Fibroblast of lung (primary cell): ENCODE data around the gene IGSF23.

ENCODE experiments used
- EZH2 ChIP-seq: IDR thresholded peaks from 2 replicates; pipeline ENCODE4 v1.5.1; 2012; ENCODE audit warnings: low read length, control low read depth, mild to moderate bottlenecking; ENCODE audit errors: missing control alignments
- TF ChIP-seq, protein P1 (sequence below), 2 donors: IDR thresholded peaks in 1 of 2; conservative IDR thresholded peaks in 1 of 2; 1 replicate in 1 of 2; 2 replicates in 1 of 2; pipeline ENCODE4 v1.5.1; 2011 to 2012; ENCODE audit warnings: low read length in 2 of 2, control low read depth in 1 of 2, inconsistent platforms in 1 of 2, low read depth in 1 of 2, mild to moderate bottlenecking in 1 of 2

- TF ChIP-seq EZH2: no peak
- TF ChIP-seq, protein P1, sequence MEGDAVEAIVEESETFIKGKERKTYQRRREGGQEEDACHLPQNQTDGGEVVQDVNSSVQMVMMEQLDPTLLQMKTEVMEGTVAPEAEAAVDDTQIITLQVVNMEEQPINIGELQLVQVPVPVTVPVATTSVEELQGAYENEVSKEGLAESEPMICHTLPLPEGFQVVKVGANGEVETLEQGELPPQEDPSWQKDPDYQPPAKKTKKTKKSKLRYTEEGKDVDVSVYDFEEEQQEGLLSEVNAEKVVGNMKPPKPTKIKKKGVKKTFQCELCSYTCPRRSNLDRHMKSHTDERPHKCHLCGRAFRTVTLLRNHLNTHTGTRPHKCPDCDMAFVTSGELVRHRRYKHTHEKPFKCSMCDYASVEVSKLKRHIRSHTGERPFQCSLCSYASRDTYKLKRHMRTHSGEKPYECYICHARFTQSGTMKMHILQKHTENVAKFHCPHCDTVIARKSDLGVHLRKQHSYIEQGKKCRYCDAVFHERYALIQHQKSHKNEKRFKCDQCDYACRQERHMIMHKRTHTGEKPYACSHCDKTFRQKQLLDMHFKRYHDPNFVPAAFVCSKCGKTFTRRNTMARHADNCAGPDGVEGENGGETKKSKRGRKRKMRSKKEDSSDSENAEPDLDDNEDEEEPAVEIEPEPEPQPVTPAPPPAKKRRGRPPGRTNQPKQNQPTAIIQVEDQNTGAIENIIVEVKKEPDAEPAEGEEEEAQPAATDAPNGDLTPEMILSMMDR (conservative IDR thresholded peaks at IDR 0.05 in 1 of 2, IDR thresholded peaks at IDR 0.05 in 1 of 2; ENCODE audit: low read depth in 1 of 2, low read length in 2 of 2): no peak
These were observed 67.2 kb downstream of the IGSF23 start for GRCh38 chr19:44680536-44680935.
